ENCODE data around the gene FGGY.

The FGGY gene

GRCh38 chr1:59670662-59671061 lies 373.8 kb downstream of the FGGY start:
- DNase-seq, result no peak

- DNase-seq, result no peak
Observed at GRCh38 chr1:59671066-59671952, 374.4 kb downstream of the FGGY start.

DNA sequence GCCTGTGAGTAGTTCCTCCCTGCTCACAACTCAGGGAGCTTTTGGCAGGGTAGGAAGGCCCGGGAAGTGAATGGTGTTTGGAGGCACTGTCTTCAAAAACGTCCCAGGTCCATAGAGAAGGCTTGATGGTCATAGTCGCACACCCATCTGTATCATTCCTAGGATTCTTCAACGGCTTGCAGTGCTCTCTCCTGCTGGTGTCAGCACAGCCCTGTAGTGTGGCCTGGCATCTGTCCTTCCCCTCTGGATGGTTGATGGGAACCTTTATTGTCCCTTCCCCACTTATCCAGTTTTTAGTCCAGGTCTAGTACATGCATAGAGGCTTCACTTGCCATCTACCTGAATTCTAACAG lies 375.0 kb downstream of the FGGY start:
- no peak for DNase-seq

DNA sequence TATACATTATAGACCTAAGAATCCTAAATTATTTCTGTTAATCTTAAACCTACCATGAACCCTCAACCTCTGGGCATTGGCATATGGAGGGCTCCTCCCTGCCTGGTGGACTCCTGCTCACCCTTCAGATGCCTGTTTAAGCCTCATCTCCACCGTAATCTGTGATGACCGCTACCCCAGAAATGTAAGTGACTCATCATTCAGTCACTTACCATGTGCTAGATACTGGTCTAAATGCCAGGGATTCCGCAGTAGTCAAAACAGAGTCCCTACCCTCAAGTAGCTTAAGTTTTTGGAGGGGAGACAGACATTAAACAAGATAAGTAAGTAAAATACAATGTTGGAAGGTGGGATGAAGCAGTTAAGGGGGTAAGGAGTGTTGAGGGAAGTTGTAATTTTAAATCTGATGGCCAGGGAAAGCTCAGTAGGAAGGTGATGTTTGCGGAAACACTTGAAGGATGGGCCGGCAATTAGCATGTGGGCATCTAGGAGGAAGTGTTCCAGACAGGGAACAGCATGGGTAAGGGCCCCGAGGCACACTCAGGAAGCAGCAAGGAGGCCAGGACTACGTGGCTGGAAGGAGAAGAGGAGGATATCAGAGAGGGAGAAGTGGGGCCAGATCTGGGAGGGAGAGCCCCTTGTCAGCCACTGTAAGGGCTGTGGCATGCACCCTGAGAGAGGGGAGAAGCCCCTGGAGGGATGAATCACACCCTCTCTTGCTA lies 376.1 kb downstream of the FGGY start:
- DNase-seq, result no peak

DNA sequence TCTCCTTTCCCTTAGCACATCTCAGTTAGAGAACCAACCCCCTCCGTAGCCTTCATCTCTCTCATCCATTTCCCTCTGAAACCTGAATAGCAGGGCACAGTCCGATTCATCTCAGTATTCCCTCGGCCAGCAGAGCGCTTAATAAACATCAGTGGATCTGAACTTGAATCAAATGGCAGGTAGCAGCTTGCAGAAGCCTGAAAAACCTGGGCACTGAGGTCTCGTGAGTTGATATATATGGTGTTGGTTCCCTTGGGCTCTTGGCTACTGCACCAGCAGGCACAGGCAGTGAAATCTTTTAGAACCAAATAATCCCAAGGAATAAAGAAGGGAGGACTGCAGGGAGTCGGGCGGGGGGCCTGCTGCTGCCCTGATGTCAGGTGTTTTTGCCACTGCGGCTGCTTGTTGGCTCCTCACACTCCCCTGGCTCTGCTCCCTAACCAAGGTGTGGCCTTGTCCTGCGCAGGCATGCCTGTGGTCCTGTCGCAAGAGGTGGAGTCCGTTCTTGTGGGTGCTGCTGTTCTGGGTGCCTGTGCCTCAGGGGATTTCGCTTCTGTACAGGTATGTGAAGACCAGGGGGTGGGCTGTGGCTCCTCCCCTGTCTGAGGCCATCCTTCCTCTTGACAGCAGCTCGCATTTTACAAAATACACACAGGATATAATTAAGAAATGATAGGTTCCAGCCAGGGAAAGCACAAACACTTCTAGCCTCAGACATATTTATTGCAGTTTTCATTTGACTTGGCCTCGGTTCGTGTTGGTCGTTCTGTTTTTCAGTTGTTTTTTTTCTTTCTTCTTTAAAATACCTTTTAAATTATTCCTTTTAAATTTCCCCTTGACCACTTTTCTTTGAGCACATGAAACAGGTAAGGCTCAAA lies 376.9 kb downstream of the FGGY start:
- no peak for DNase-seq

- no peak for DNase-seq
Observed at GRCh38 chr1:59674595-59674994, 377.7 kb downstream of the FGGY start.

GRCh38 chr1:59675936-59676335 lies 379.0 kb downstream of the FGGY start:
- no peak for DNase-seq

DNA sequence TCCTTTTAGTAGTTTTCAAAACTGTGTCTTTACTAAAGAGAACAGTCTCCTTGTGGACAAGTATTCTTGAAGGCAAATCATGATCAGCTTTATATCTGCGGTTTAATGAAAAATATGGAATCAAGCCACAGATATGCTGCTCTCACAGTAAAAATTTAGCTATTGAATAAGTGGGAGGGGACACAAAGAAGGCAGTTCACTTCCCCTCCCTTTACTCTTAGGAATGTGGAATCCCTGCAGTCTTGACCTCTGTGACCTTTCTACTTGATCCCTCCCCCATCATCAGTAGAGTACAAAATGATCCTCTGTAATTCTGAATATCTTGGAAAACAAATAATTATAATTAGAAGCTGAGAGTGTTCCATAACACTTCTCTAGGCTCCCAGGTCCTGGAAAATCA lies 381.1 kb downstream of the FGGY start:
- DNase-seq, result no peak

- DNase-seq, result no peak
Observed at GRCh38 chr1:59678493-59679228, 381.8 kb downstream of the FGGY start.

DNA sequence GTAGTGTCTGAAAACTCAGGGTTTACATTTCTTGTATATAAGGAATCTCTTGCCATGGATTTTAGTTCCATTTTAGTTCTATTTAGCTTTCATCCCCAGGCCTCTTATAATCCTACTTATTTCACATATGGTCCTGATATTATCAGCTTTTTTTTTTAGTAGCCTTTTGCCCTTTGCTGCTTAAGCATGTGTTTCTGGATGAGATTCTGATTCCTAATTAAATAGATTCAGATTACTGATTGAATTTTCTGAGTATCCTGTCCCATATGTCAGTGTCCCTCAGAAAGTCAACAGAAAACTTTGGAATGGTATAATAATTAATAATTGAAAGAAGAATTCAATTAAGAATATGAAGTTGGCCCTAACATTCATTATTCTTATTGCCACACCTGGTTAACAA lies 383.1 kb downstream of the FGGY start:
- no peak for DNase-seq

DNA sequence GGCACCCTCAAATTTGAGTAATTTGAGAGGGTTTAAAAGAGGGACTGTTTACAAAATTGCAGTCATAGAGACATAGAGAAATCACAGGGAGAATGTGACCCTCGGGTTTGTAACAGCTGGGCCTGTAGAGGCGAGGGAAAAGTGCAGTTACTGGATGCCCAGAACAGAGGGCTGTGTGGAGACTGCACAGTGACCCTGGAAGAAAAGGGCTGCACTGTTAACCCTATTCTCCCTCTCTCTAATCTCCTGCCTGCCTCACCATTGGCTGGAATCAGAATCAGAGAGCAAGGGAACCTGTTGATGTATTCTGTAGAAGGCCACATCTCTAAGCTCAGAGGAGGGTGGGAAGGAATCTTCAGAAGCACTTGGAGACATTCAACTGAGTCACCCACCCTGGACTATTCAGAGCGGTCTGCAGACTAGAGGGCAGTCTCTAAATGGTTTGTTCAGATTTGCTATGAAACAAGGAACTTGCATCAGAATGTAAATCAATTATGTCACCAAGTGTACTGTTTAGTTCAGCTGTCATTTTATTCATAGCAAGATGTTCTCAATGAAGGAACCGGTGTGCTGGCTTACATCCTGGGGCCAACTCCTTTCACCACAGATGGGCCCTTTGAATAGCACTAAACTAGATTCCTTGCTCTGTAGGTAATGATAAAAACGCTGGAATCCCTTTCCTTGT lies 385.6 kb downstream of the FGGY start:
- DNase-seq, result no peak

DNA sequence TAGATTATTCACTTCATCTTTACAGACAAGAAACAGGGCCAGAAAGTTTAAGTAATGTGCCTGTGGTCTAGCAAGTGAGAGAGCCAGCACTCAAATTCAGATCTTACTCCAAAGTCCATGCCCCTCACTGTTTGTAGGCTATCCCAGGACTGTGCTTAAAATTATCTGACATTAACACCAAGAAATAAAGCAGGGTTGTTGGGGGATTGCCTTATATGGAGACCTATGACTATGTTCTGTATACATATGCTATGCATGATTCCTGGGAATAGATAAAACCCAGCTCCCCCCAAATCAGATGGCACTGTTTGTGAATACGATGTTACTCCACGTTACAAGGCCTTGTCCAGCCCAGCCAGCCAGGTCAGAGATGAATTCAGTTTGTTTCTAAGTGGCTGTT lies 386.3 kb downstream of the FGGY start:
- DNase-seq, result no peak

DNA sequence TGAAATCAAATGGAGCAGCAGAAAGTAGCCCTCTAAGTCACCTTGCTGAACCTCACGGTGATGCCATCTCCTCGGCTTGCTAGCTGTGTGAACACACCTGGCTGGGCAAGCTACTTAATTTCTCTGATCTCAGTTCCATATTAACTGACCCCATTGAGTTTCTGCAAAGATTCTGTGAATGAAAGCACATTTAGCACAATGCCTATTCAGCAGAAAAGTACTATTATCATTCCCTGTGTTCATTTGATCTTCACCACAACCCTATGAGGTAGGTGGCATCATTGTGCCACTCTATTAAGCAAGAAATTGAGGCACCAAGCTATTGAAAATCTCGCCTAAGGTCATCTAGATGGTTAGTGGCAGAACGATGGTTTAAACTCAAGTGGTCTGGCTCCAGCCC lies 387.8 kb downstream of the FGGY start:
- DNase-seq, result no peak

- DNase-seq, result no peak
Observed at GRCh38 chr1:59685101-59685500, 388.2 kb downstream of the FGGY start.

DNA sequence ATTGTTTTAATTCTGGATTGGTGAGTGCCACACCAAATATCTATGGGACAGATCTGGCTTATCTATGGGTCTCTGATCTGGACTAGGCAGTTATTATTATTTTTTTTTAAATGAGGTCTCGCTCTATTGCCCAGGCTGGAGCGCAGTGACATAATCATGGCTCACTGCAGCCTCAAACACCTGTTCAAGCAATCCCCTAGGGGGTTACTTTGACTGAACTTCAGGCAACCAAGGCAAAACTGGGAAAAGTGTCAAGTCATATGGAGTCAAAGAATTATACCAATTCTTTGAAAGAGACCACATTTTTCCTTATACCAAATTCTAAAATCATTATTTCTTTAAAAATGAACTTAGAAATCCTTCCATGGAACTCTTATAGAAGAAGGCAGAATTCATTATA lies 388.8 kb downstream of the FGGY start:
- DNase-seq, result no peak

DNA sequence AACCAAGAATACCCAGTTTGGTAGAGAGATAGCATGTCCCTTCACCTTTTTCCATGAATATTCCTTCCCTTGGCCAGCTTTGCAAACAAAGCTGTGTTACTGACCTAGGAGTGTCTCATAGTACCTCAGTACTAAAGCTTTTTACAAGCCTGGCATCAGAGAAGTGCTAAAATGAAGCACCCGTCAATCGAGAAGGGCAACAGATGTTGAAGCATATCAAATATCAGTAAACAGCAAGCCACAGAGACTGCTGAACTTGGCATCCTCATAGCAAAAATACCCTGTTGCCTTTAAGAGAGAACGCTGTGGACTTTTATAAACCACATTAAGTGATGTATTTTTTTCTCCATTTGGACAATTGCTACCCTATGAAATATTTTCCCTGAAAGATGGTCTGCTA lies 389.3 kb downstream of the FGGY start:
- no peak for DNase-seq

GRCh38 chr1:59686574-59686973 lies 389.7 kb downstream of the FGGY start:
- no peak for DNase-seq

GRCh38 chr1:59687081-59687480 lies 390.2 kb downstream of the FGGY start:
- no peak for DNase-seq

DNA sequence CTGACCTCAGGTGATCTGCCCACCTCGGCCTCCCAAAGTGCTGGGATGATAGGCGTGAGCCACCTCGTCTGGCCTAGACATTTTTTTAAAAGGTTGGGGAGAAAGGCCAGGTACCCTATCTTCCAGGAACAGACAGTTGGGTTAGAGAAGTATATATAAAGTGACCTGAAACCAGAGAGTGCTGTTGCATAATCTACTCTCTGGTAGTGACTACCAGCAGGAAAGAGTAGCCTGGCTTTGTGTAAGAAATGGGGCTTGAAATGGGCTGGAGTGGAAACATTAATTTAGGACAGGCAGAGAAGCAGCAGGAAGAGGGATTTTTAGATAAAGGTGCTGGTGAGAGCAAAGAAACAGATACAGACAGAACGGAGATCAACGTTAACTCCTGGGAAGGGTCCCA lies 392.1 kb downstream of the FGGY start:
- no peak for DNase-seq

DNA sequence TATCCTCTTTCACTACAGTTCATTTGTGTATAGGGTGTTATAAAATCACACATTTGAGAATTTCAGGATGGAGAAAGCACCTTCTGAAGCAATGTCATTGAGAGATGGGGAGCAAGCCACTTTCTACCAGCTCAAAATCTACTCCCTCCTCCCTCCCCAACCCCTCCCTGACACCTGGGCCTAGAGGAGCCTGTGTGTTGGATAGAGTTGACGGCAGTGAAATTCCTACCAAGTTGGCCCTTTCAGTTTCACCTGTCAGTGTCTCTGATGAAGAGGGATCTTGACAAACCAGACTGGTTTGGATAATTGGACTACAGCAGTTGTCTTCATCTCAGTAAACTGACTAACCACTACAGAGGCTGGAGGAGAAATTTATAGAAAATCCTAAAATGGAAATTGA lies 392.8 kb downstream of the FGGY start:
- DNase-seq, result no peak

- DNase-seq, result no peak
Observed at GRCh38 chr1:59690171-59690930, 393.5 kb downstream of the FGGY start.
